Breast epithelium (tissue), 3 donors: ENCODE data around the gene ADAMTS2.

Source experiments
- POLR2A ChIP-seq: fragments of 450-650 bp; IDR thresholded peaks from one replicate; pipeline ENCODE4 v1.6.1; 2016; ENCODE audit warnings: antibody characterized with exemption, mild to moderate bottlenecking, moderate library complexity
- POLR2AphosphoS5 ChIP-seq, 3 donors: sonication (generic); formaldehyde crosslinking; IDR thresholded peaks; one replicate each; pipeline ENCODE4 v1.6.1; 2017; ENCODE audit warnings: antibody characterized with exemption in 3 of 3
- TF ChIP-seq, protein P1 (sequence below), 3 donors: fragments of 450-650 bp; IDR thresholded peaks; one replicate each; pipeline ENCODE4 v1.5.1; 2016 to 2017; ENCODE audit warnings: antibody characterized with exemption in 3 of 3, mild to moderate bottlenecking in 3 of 3, moderate library complexity in 3 of 3

- TF ChIP-seq, protein P1, sequence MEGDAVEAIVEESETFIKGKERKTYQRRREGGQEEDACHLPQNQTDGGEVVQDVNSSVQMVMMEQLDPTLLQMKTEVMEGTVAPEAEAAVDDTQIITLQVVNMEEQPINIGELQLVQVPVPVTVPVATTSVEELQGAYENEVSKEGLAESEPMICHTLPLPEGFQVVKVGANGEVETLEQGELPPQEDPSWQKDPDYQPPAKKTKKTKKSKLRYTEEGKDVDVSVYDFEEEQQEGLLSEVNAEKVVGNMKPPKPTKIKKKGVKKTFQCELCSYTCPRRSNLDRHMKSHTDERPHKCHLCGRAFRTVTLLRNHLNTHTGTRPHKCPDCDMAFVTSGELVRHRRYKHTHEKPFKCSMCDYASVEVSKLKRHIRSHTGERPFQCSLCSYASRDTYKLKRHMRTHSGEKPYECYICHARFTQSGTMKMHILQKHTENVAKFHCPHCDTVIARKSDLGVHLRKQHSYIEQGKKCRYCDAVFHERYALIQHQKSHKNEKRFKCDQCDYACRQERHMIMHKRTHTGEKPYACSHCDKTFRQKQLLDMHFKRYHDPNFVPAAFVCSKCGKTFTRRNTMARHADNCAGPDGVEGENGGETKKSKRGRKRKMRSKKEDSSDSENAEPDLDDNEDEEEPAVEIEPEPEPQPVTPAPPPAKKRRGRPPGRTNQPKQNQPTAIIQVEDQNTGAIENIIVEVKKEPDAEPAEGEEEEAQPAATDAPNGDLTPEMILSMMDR (IDR thresholded peaks at IDR 0.05), result no peak
- TF ChIP-seq POLR2A, result no peak
- no peak for TF ChIP-seq POLR2AphosphoS5 (IDR thresholded peaks at IDR 0.05)
Measured at GRCh38 chr5:179218943-179219330, 126.3 kb downstream of the ADAMTS2 start.
